Panc1 (cell line): ENCODE measurements around the gene EP400. TPM values are rescaled to one million over a fixed set of nuclear protein-coding genes. Genes with fewer than 3 reads are reported as not detected.
"Not testable (repeated sequence)": the region's sequence is repeated elsewhere in the genome, so short reads cannot be mapped to it uniquely, and the experiment has no call there.

Source experiments
- ATAC-seq: fragments of 200-7000 bp; cut with Tn5 transposase; 2 replicates; pipeline ENCODE4 v1.9.1; 2020; ENCODE audit warnings: mild to moderate bottlenecking, moderate library complexity
- BruUV-seq: library from RNA; stranded (reverse); fragments of 400-500 nt; replicated peaks from 2 replicates; lab custom pipeline; 2021; lab: Mats Ljungman, UMichigan
- CTCF ChIA-PET: fragments of 300-600 bp; sonication (Branson Sonifier 250); formaldehyde crosslinking; loops from one replicate; lab custom pipeline; 2022; ENCODE audit warnings: antibody characterized with exemption; lab: Charles Lee
- POLR2A ChIA-PET: fragments of 300-600 bp; sonication (Branson Sonifier 250); formaldehyde crosslinking; loops from one replicate; lab custom pipeline; 2022; ENCODE audit warnings: antibody characterized with exemption; lab: Charles Lee
- DNase-seq: peaks from one replicate; pipeline ENCODE4 v3.0.0-alpha.2; 2010; ENCODE audit warnings: low read depth, low spot score
- H3K27ac ChIP-seq: 2 replicates; pipeline ENCODE4 v1.5.1; 2011; ENCODE audit warnings: mild to moderate bottlenecking, low read length, inconsistent platforms
- H3K27me3 ChIP-seq: fragments of 200-500 bp; sonication (Bioruptor generic); 2 replicates; pipeline ENCODE4 v1.6.0; 2014; ENCODE audit warnings: low read length, inconsistent platforms; ENCODE audit not compliant: control insufficient read depth, insufficient read depth
- H3K36me3 ChIP-seq: fragments of 200-500 bp; sonication (Bioruptor generic); 2 replicates; pipeline ENCODE4 v1.5.1; 2014; ENCODE audit warnings: inconsistent platforms, mild to moderate bottlenecking, low read length, moderate library complexity; ENCODE audit not compliant: control insufficient read depth, insufficient read depth
- H3K4me1 ChIP-seq: 2 replicates; pipeline ENCODE4 v1.5.1; 2011; ENCODE audit warnings: inconsistent platforms, mild to moderate bottlenecking, low read length, moderate library complexity; ENCODE audit not compliant: control insufficient read depth, insufficient read depth
- H3K4me3 ChIP-seq, 2 experiments: 2 replicates each; pipeline ENCODE4 v1.5.1; 2011 to 2012; ENCODE audit warnings: low read depth in 2 of 2, low read length in 2 of 2, mild to moderate bottlenecking in 2 of 2, inconsistent platforms in 1 of 2, moderate library complexity in 1 of 2
- H3K9me3 ChIP-seq: fragments of 200-500 bp; sonication (Bioruptor generic); 2 replicates; pipeline ENCODE4 v1.5.1; 2014; ENCODE audit warnings: low read depth, mild to moderate bottlenecking, inconsistent platforms, low read length, moderate library complexity; ENCODE audit not compliant: control insufficient read depth, insufficient read depth
- CTCF ChIP-seq: fragments of 450-650 bp; IDR thresholded peaks from 2 replicates; pipeline ENCODE4 v1.5.1; 2017; ENCODE audit warnings: mild to moderate bottlenecking
- POLR2AphosphoS5 ChIP-seq: IDR thresholded peaks from 2 replicates; pipeline ENCODE4 v1.6.1; 2012; ENCODE audit warnings: mild to moderate bottlenecking, low read depth, low read length, moderate library complexity
- REST ChIP-seq, 2 experiments: IDR thresholded peaks; 2 replicates each; pipeline ENCODE4 v1.6.1; 2011 to 2012; ENCODE audit warnings: low read depth in 2 of 2, control low read depth in 1 of 2, low read length in 1 of 2, mild to moderate bottlenecking in 1 of 2, moderate library complexity in 1 of 2; ENCODE audit not compliant: insufficient read depth in 1 of 2
- SIN3A ChIP-seq: IDR thresholded peaks from 2 replicates; pipeline ENCODE4 v1.6.1; 2012; ENCODE audit warnings: low read depth, mild to moderate bottlenecking, low read length, moderate library complexity, borderline replicate concordance; ENCODE audit not compliant: insufficient read depth
- TCF7L2 ChIP-seq: IDR thresholded peaks from 2 replicates; pipeline ENCODE4 v1.6.1; 2011; ENCODE audit warnings: mild to moderate bottlenecking, low read depth, low read length, inconsistent platforms
- in situ Hi-C: cut with HindIII; loops from 2 replicates; pipeline ENCODE4 v1.10.0; 2016; ENCODE audit warnings: low sequenced_read_pairs, low pct_unique_long_range_greater_than_20kb
- intact Hi-C: fragments of 100-400 bp; cut with micrococcal nuclease; formaldehyde crosslinking; loops from one replicate; pipeline ENCODE4 v1.10.0; 2022; ENCODE audit not compliant: unreplicated experiment
- total RNA-seq: library from RNA; stranded (reverse); gene quantifications from one replicate; pipeline ENCODE4 v1.2.1, GENCODE V29; 2021; ENCODE audit not compliant: unreplicated experiment

The EP400 gene
- total RNA-seq, 1 experiment from 2014 or later = 59.4 TPM

GRCh38 chr12:131961328-131961727 lies 11.6 kb downstream of the EP400 start:
- H3K4me3 ChIP-seq, H3K36me3 ChIP-seq, ATAC-seq, POLR2A ChIA-PET, H3K9me3 ChIP-seq, H3K27me3 ChIP-seq, DNase-seq, BruUV-seq, intact Hi-C loops, in situ Hi-C loops, CTCF ChIA-PET, H3K27ac ChIP-seq: not testable (repeated sequence)
- H3K4me1 ChIP-seq = peaks cover 16% of the 10 kb centered on the region

- TF ChIP-seq SIN3A (no peak), POLR2AphosphoS5 (no peak), CTCF (no peak), REST (IDR thresholded peaks at IDR 0.05; ENCODE audit: insufficient read depth in 1 of 2, low read depth in 2 of 2, low read length in 1 of 2) (no peak), TCF7L2 (no peak)
- BruUV-seq = no TSS peak
- in situ Hi-C loops = no loop called here
- 0 out of 2 replicates have a peak, but pooled peaks cover 2% of the 10 kb centered on the region for H3K36me3 ChIP-seq
- H3K4me1 ChIP-seq = peaks cover 12% of the 10 kb centered on the region
- DNase-seq (no peak), ATAC-seq (no peak)
- no peaks in the 10 kb centered on the region for H3K27me3 ChIP-seq
- ChIA-PET POLR2A (no interaction called here), CTCF (no interaction called here)
- no peak overlapping the region for H3K27ac ChIP-seq
- no peak overlapping the region for H3K4me3 ChIP-seq
- H3K9me3 ChIP-seq = no peaks in the 10 kb centered on the region
- intact Hi-C loops = no loop called here
Observed at GRCh38 chr12:131962069-131962468, 12.3 kb downstream of the EP400 start.

- no TSS peak for BruUV-seq
- intact Hi-C loops (no loop called here), in situ Hi-C loops (no loop called here)
- TF ChIP-seq POLR2AphosphoS5 (no peak), REST (IDR thresholded peaks at IDR 0.05; ENCODE audit: insufficient read depth in 1 of 2, low read depth in 2 of 2, low read length in 1 of 2) (no peak), TCF7L2 (no peak), SIN3A (no peak)
- Histone ChIP-seq H3K9me3 (no peaks in the 10 kb centered on the region), H3K27ac (no peak overlapping the region), H3K4me1 (peaks cover 7% of the 10 kb centered on the region), H3K4me3 (no peak overlapping the region), H3K27me3 (no peaks in the 10 kb centered on the region), H3K36me3 (0 out of 2 replicates have a peak, but pooled peaks cover 2% of the 10 kb centered on the region)
- no peak for ATAC-seq
- DNase-seq = no peak
- ChIA-PET CTCF (no interaction called here), POLR2A (no interaction called here)
Observed at GRCh38 chr12:131963381-131963780, 13.6 kb downstream of the EP400 start.
